ENCODE measurements around the gene TXNRD1.
"Not testable (repeated sequence)": the region's sequence is repeated elsewhere in the genome, so short reads cannot be mapped to it uniquely, and the experiment has no call there.

TXNRD1 gene

GRCh38 chr12:104331376-104331775, 115.8 kb downstream of the TXNRD1 start:
- no peak for DNase-seq

GRCh38 chr12:104332273-104332672, 116.7 kb downstream of the TXNRD1 start:
- not testable (repeated sequence) for DNase-seq

DNA sequence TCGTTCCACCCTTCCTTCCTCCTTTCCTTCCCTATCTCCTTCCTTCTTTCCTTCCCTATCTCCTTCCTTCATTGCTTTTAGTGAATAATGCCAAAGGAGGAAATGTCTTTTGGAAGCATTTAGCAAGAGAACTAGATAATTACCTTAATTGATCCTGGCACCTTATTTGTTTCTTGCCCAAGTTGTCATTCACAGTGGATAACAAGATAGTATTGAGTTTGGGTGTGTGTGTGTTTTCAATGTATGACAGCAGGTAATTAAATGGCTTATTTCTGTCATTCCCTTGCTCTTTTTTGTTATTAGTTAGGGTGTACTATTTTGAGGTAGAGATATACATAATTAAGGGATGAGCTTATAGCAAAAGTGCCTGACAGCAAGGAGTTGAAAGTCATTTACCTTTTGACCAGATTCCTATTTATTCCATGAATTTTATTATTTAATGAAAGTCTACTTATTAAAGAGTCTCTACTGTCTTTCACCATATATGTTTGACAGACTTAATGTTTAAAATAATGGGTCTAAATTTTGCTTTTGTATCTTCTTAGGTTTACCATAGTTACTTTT, 118.2 kb downstream of the TXNRD1 start:
- no peak for DNase-seq

DNA sequence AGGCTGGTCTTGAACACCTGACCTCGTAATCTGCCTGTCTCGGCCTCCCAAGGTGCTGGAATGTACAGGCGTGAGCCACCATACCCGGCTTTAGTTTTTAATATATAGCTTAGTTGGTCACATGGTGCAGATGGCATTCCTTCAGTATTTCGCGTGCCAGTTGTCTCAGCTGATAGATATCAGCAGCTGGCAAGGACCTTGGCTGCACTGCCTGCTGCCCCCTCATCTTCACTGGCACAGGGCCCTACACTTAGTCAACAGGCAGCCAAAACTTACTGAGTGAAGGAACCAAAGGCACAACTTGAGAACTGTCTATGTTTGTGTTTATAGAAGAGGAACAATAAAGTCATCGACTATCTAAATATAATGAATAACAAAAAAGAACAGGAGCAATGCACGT, 119.0 kb downstream of the TXNRD1 start:
- no peak for DNase-seq

DNA sequence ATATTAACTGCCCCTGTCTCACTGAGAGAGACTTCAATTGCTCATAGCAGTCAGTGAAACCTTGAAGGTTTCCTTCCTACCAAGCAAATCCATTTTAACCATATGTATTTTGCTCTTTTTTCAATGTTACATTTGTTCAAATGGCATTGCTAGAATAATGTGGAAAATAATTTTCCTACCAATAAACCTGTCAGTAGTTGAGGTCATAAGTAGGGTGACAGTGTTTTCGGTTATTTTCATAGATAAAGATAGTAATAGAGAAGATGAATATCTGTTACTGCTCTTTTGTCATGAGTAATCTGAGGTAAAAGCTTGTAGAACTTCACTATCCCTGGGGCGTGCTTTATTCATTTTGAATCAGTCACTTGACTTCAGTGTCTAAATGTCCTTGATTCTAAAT, 120.5 kb downstream of the TXNRD1 start:
- DNase-seq, result no peak

- DNase-seq, result no peak
These were observed 121.5 kb downstream of the TXNRD1 start for GRCh38 chr12:104337030-104337558.

DNA sequence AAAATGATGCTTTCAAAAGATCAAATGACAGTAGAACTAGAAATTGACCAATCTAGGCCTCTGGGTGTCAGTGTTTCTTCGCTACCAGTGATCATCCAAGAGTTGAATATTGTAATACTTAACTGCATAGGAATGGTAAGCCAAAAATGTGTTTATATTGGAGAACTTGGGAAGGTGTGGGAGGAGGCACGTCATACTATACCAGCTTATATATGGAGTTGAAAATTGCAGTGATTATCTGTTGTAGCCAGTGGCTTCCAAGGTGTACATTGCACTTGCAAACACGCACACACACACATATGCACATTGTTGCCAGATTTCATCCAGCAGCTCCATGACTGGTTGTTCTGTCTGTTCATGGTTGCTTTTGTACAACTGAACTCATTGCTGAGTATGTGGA, 124.1 kb downstream of the TXNRD1 start:
- no peak for DNase-seq

GRCh38 chr12:104340177-104340576, 124.6 kb downstream of the TXNRD1 start:
- DNase-seq, result no peak

GRCh38 chr12:104340925-104341611, 125.5 kb downstream of the TXNRD1 start:
- DNase-seq, result no peak

DNA sequence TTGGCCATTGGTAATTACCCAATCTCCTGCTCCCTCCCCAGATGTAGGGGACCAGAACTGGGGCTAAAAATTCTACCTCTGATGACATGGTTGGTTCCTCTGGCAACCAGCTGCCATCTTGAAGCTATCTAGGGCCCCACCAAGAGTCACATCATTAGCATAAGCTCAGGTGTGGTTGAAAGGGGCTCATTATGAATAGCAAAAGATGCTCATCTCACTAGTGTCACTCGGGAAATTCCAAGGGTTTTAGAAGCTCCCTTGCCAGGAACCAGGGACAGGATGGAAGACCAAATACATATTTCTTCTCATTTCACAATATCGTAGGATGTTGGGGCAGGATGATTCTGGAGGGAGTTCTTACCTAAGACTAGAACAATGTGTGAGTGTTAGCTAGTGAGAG, 126.6 kb downstream of the TXNRD1 start:
- no peak for DNase-seq

- DNase-seq, result no peak
These were observed 127.2 kb downstream of the TXNRD1 start for GRCh38 chr12:104342635-104343249.

- no peak for DNase-seq
These were observed 129.1 kb downstream of the TXNRD1 start for GRCh38 chr12:104344682-104345081.

- no peak for DNase-seq
These were observed 129.9 kb downstream of the TXNRD1 start for GRCh38 chr12:104345234-104346066.

GRCh38 chr12:104347374-104348075, 131.9 kb downstream of the TXNRD1 start:
- DNase-seq, result no peak

GRCh38 chr12:104348283-104348993, 132.9 kb downstream of the TXNRD1 start:
- no peak for DNase-seq

DNA sequence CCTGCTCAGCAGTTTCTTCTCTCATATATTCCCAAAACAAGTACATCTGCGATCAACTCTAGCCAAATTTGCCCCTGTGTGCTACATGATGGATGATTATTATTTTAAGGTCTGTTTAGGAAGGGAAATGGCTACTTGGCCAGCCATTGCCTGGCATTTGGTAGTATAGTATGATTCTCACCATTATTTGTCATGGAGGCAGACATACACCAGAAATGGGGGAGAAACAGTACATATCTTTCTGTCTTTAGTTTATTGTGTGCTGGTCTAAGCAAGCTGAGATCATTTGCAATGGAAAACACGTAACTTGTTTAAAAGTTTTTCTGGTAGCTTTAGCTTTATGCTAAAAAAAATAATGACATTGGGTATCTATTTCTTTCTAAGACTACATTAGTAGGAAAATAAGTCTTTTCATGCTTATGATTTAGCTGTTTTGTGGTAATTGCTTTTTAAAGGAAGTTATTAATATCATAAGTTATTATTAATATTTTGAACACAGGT, 133.5 kb downstream of the TXNRD1 start:
- DNase-seq, result no peak

- DNase-seq, result no peak
These were observed 134.9 kb downstream of the TXNRD1 start for GRCh38 chr12:104350211-104351056.

- DNase-seq, result no peak
These were observed 135.7 kb downstream of the TXNRD1 start for GRCh38 chr12:104351057-104351983.

- DNase-seq, result no peak
These were observed 136.6 kb downstream of the TXNRD1 start for GRCh38 chr12:104352106-104352713.
